ENCODE results near the gene TRAPPC6A. TPM values are rescaled to one million over a fixed set of nuclear protein-coding genes. Genes with fewer than 3 reads are reported as not detected.

Gene TRAPPC6A
- total and polyA plus RNA-seq, 2 of the 4 experiments (the other 2 are of a cell fraction) = 4.1 to 13.4 TPM

GRCh38 chr19:45156751-45157150 is 21.3 kb downstream of the TRAPPC6A start:
- no peak overlapping the region for H3K4me3 ChIP-seq (ENCODE audit: insufficient read depth, low read depth, low read length)
- H3K79me1 ChIP-seq (ENCODE audit: low read depth in 1 of 2, low read length in 2 of 2) = no peaks in the 10 kb centered on the region
- H4K8ac ChIP-seq (ENCODE audit: low read depth in 2 of 2, low read length in 2 of 2) = no peak overlapping the region
- 85% methylated on average over 9 of the region's 11 CpGs; no CpG with 5 or more reads in 1 of the 2 experiments for WGBS, 2 experiments (ENCODE audit: extremely low coverage in 2 of 2, insufficient read length in 1 of 2)
- no peak overlapping the region for H3K27ac ChIP-seq (ENCODE audit: insufficient read depth, low read length)
- no peak overlapping the region for H3K9ac ChIP-seq (ENCODE audit: low read depth, low read length)
- H3K14ac ChIP-seq (replicated peaks; ENCODE audit: low read depth, low read length) = no peak overlapping the region
- no peak overlapping the region for H2AK5ac ChIP-seq (ENCODE audit: low read depth, low read length)
- H2AK9ac ChIP-seq (replicated peaks; ENCODE audit: low read depth, low read length, poor library complexity) = no peak overlapping the region
- ChIA-PET POLR2A (ENCODE audit: unreplicated experiment) (no interaction called here), CTCF (no interaction called here)
- H2AFZ ChIP-seq (replicated peaks; ENCODE audit: low read length, poor library complexity) = no peak overlapping the region
- dilution Hi-C loops (cut with HindIII; ENCODE audit: low sequenced_read_pairs, unreplicated experiment) = no loop called here
- H3K4me1 ChIP-seq (ENCODE audit: control insufficient read depth, insufficient read depth, low read length) = peaks cover 16% of the 10 kb centered on the region
- H3K9me1 ChIP-seq (ENCODE audit: insufficient read depth, low read length) = 0 out of 2 replicates have a peak, but pooled peaks cover 7% of the 10 kb centered on the region
- peaks cover 37% of the 10 kb centered on the region for H3K27me3 ChIP-seq (ENCODE audit: control insufficient read depth, insufficient read depth, low read length)
- no peak overlapping the region for H3K18ac ChIP-seq (ENCODE audit: low read depth, low read length)
- no peak overlapping the region for H2BK15ac ChIP-seq (ENCODE audit: low read depth, low read length)
- H2BK20ac ChIP-seq (ENCODE audit: low read depth, low read length) = no peak overlapping the region
- peaks cover 10% of the 10 kb centered on the region for H4K20me1 ChIP-seq (ENCODE audit: insufficient read depth, low read length)
- no peak for DNase-seq
- in situ Hi-C loops (cut with MboI; ENCODE audit: low sequenced_read_pairs) = no loop called here
- H4K5ac ChIP-seq (ENCODE audit: low read depth, low read length) = no peak overlapping the region
- BruUV-seq (replicated peaks) = no TSS peak
- H3K9me3 ChIP-seq (ENCODE audit: control insufficient read depth, insufficient read depth, low read length) = no peaks in the 10 kb centered on the region
- ATAC-seq (ENCODE audit: low read depth) = no peak
- no peak overlapping the region for H2BK5ac ChIP-seq (ENCODE audit: low read depth, low read length, poor library complexity, severe bottlenecking)
- no peak overlapping the region for H3K23ac ChIP-seq (ENCODE audit: low read depth, low read length)
- H4K91ac ChIP-seq (ENCODE audit: insufficient read depth, low read depth, low read length) = no peak overlapping the region
- H3K4me2 ChIP-seq (ENCODE audit: low read depth, low read length) = no peak overlapping the region
- H3K36me3 ChIP-seq (ENCODE audit: control insufficient read depth, insufficient read depth, low read length) = no peaks in the 10 kb centered on the region
- H2BK120ac ChIP-seq (ENCODE audit: low read depth, low read length) = no peak overlapping the region
- intact Hi-C loops (cut with micrococcal nuclease) = no loop called here
- H3K56ac ChIP-seq (ENCODE audit: extremely low read depth, insufficient read depth, low read length) = no peak overlapping the region
- H3K4ac ChIP-seq (ENCODE audit: low read depth, low read length) = no peak overlapping the region
- no peak for TF ChIP-seq BHLHE40 (IDR thresholded peaks at IDR 0.05; ENCODE audit: low read depth, low read length)
- TF ChIP-seq RCOR1 (IDR thresholded peaks at IDR 0.05; ENCODE audit: insufficient replicate concordance, low read length) = no peak

Data from IMR-90 (cell line).